ENCODE data around the gene KAT2B.
"Not testable (repeated sequence)": the region's sequence is repeated elsewhere in the genome, so short reads cannot be mapped to it uniquely, and the experiment has no call there.

KAT2B gene

DNA sequence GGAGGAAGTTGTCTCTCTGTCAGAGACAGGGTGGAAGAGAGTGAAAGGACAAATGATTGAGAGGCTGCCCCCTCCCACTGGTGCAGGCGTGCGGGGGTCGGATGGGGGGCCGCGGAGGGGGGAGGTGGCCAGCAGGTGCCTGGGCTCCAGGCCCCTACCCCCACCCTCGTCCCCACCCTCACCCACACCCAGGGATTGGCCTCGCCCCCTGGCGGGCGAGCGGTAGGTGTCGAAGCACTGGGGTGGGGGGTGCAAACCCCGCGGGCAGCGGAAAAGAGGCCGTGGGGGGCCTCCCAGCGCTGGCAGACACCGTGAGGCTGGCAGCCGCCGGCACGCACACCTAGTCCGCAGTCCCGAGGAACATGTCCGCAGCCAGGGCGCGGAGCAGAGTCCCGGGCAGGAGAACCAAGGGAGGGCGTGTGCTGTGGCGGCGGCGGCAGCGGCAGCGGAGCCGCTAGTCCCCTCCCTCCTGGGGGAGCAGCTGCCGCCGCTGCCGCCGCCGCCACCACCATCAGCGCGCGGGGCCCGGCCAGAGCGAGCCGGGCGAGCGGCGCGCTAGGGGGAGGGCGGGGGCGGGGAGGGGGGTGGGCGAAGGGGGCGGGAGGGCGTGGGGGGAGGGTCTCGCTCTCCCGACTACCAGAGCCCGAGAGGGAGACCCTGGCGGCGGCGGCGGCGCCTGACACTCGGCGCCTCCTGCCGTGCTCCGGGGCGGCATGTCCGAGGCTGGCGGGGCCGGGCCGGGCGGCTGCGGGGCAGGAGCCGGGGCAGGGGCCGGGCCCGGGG is at the start of gene KAT2B:
KAT2B (plus strand) TSS at position 682 of the 783 bp plus-strand sequence; CDS start at position 714, 32 bp downstream.
- DNase-seq, result peak; percentile 29

DNA sequence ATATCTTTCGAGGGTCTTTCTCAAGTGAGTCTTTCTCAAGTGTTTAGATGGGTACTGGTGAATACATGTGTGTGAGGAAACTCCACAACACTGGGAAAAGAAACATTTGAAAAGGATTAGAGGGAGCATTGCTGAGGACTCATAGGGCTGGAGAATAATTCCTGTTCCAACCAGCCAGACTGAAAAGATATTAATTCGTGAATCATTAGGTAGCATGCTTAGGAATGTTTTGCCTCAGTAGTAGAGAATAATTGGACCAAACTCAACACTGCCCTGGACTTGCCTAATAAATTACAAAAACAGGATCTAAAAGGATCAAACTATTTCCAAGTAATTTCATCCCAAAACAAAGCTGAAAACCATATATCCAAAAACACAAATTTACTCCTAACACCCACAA is 45.5 kb upstream of the KAT2B start:
- DNase-seq, result no peak

DNA sequence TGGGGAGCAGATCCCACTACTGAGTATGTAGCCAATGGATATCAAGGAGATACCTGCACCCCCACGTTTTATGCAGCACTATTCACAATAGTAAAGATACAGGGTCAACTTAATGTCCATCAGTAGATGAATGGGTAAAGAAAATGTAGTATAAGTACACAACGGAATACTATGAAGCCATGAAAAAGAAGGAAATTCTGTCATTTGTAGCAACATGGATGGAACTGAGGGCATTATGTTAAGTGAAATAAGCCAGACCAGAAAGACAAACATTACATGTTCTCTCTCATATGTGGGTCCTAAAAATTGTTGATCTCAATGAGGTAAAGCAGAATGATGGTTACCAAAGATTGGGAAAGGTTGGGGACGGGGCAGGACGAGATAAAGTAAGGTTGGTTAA is 42.7 kb upstream of the KAT2B start:
- DNase-seq, result no peak

GRCh38 chr3:20001932-20002331 is 38.3 kb upstream of the KAT2B start:
- DNase-seq, result no peak

GRCh38 chr3:20007960-20008359 is 32.3 kb upstream of the KAT2B start:
- DNase-seq, result no peak

GRCh38 chr3:20008646-20009045 is 31.6 kb upstream of the KAT2B start:
- DNase-seq, result no peak

GRCh38 chr3:20012164-20012563 is 28.1 kb upstream of the KAT2B start, which contains the start of gene PP2D1:
Gene PP2D1 (minus strand): TSS chr3:20012264. CDS start chr3:20012072, 192 bp downstream.
- no peak for DNase-seq

DNA sequence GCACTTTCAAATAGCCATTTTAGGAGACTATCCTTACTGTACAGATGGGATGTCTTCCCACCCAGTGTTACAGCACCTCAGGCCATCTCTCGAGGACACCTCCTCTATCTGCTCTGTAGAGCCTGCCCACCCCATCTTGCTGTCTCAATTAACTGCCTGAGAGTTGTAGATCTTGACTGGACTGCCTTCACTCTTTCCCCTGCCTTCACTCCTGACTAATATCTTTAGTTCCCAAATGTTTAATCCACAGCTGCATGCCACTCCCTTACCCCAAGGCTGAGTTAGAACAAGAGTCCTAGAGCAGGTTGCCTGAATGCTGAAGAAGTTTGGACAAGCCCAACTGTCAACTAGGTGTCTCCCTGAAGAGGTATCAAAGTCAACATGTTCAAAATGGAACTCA is 26.9 kb upstream of the KAT2B start:
- no peak for DNase-seq

DNA sequence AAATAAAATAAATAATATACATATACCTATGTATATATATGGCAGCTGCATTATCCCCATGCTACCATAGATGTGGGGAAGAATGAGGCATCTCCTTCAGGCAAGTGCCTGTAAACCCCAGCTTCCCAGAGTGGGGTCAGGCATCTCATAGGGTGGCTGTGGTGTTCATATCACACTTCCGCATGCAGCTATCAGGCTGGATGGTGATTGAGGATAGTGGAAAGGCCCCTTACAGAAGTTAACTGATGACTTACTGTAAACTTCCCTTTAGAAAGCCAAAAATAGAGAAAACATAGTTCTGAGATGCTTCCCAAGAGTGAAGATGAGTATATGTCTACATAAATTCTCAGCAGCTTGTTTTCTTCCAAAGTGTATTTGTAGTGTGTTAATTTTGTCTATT is 24.7 kb upstream of the KAT2B start:
- DNase-seq, result no peak

- DNase-seq, result not testable (repeated sequence)
These were observed 24.2 kb upstream of the KAT2B start for GRCh38 chr3:20016076-20016475.

DNA sequence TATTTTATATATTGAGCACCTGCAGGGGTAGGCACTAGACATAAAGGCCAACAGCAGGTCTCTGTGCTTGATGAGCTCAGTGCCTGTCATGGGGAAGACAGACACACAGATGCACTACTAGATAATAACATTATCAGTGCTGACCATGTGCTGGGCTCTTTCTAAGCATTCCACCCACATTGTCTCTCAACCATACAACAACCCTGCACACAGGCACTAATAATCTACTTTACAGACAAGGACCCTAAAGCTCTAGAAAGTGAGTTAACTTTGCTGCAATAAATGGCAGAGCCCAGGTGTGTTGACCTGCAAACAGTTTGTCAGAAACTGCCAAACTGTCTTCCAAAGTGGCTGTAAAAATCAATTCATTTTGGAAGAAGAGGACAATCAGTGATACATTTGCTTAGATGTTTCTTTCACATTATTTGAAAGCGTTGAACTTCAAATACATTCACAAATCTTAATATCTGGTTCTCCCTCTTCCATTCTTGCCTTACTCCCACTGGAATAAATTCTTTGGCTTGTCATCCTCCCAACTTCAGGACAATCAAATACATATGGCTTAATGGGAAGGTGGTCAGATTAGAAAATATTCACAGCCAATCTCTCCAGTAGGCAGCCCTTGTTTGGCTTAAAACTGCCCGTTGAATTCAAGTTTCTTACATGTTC is 17.2 kb upstream of the KAT2B start:
- no peak for DNase-seq

DNA sequence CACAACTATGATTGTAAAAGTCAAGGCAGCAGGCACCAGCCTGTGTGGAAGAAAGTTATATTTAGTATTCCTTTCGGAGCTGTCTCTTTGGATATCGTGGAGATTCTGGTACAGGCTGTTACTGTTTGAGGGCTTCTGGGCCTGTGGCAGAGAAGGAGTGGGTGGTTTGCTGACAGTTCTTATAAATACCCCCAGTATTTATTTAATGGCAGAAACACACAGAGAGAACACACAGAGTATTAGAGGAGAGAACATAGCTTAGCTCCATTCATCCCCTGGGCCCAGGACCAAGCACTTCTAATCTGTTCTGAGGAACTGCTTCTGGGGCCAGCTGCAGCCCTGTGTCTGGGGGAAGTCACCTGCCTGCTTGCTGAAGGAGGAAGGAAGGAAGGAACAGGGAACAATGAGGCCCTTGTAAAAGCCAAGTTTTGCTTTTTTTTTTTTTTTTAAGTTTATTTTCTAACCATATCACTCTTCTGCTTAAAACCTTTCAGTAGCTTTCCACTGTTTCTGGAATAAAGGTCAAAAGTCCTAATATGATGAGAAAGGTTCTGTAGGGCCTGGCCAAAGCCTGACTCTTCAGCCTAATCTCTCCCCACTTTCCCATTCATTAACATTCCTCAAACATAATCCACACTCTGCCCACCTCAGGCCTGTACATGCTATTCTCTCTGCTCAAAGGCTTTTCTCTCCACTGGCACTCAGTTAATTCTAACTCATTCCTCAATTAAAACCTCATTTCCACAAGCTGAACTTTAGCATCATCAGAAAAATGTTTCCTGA is 16.4 kb upstream of the KAT2B start:
- no peak for DNase-seq

GRCh38 chr3:20027136-20027535 is 13.1 kb upstream of the KAT2B start:
- no peak for DNase-seq

GRCh38 chr3:20028905-20029331 is 11.3 kb upstream of the KAT2B start:
- DNase-seq, result no peak

- not testable (repeated sequence) for DNase-seq
These were observed 8.3 kb upstream of the KAT2B start for GRCh38 chr3:20031939-20032338.

DNA sequence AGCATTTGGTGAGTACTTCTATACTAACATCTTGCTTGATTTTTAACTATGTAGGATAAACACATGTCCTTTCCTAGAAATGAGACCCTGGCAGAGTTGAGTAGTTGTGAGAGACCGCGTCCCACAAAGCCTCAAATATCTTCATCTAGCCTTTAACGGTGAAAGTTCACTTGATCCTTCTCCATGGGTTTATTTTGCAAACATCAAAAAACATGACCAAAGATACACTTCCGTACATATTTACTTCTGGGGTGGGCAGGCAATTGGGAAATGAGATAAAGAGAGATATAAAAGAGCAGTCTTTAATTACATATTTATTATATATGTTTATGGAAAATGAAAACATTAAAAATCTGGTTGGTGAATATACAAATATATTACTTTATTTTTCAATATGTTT is 5.2 kb upstream of the KAT2B start:
- DNase-seq, result no peak

- DNase-seq, result no peak
These were observed 2.8 kb upstream of the KAT2B start for GRCh38 chr3:20037255-20037996.

DNA sequence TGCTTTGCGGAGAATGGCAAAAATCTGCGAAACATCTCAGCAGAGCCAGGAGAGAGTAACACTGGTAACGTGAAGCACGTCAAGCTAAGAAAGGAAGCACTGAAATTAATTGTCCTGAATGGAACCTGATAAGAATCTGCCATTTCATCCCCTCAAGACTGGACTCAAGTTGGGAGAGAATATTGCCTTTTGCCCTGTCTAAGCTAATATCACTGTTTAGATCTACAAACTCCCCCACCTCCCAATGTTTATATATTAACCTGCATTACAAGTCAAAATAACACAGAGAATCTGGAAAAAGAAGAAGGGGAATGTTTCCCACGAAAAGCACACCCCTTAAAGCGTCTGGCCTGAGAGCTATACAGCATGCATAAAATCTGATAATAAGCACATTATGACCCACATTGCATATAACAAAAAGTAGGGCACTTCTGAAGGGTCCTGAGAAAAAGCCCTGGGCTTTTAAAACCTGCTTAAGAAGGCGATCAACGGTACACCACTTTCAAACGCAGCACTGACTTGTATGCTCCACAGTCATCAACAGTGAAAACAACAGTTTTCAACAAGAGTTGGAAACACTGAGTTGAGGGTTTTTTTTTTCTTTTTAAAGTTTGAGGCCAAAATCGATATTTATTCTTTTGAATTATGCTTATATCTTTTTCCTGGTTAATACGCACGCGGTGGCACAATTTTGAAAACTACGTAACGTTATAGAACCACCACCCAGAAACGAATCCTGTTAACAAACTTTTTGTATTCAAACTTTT is 1.4 kb upstream of the KAT2B start:
- DNase-seq, result no peak

DNA sequence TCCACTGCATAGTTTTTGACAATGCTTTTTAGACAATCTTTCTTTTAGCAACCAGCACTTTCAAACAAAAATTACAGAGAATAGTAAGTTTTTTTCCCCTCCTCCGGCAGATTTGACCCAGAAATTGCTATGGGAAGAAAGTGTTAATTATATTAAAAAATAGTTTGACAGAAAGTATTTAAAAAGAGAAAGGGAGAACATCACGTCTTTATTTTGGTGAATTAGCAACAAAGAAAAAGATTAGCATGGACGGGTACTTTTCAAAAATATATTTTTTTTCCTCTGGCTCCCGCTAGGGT is 831 bp upstream of the KAT2B start:
- no peak for DNase-seq

- peak; percentile 31 for DNase-seq
These were observed 426 bp downstream of the KAT2B start for GRCh38 chr3:20040548-20041196.

GRCh38 chr3:20041197-20041780 is 1.0 kb downstream of the KAT2B start:
- peak; percentile 25 for DNase-seq

Measured in NCI-H1048 (cell line).